Kidney (tissue), 14 donors: ENCODE results near the gene USP25. TPM values are rescaled to one million over a fixed set of nuclear protein-coding genes. Genes with fewer than 3 reads are reported as not detected.

Source experiments
- DNase-seq, 5 donors: peaks; one replicate each; pipeline ENCODE4 v3.0.0-alpha.2; 2013 to 2020
- FAIRE-seq: peaks from 2 replicates; lab custom pipeline; 2012; peaks lifted over from hg19 to GRCh38; lab: Jason Lieb, UNC
- H3K27ac ChIP-seq, 2 donors: one replicate each; pipeline ENCODE4 v1.7.0; 2013; ENCODE audit warnings: low read depth in 2 of 2, low read length in 2 of 2, inconsistent platforms in 1 of 2
- H3K27me3 ChIP-seq: one replicate; pipeline ENCODE4 v1.7.1; 2013; ENCODE audit warnings: low read length, inconsistent platforms; ENCODE audit not compliant: control insufficient read depth, insufficient read depth
- H3K36me3 ChIP-seq, 3 donors: one replicate each; pipeline versions ENCODE4 v1.7.0 to v1.7.1; 2013; ENCODE audit warnings: low read length in 3 of 3, control low read depth in 1 of 3, inconsistent platforms in 1 of 3; ENCODE audit not compliant: insufficient read depth in 3 of 3, control insufficient read depth in 2 of 3
- H3K4me1 ChIP-seq, 3 donors: one replicate each; pipeline versions ENCODE4 v1.7.0 to v1.7.1; 2013; ENCODE audit warnings: low read length in 3 of 3, inconsistent platforms in 1 of 3, low read depth in 1 of 3; ENCODE audit not compliant: control insufficient read depth in 2 of 3, insufficient read depth in 2 of 3
- H3K4me3 ChIP-seq, 3 donors: one replicate each; pipeline versions ENCODE4 v1.7.0 to v1.8.1; 2013; ENCODE audit warnings: low read length in 3 of 3, control low read depth in 1 of 3, inconsistent platforms in 1 of 3
- H3K9ac ChIP-seq, 3 donors: one replicate each; pipeline versions ENCODE4 v1.7.0 to v1.7.1; 2013; ENCODE audit warnings: low read length in 3 of 3, control low read depth in 1 of 3, inconsistent platforms in 1 of 3
- H3K9me3 ChIP-seq, 3 donors: one replicate each; pipeline versions ENCODE4 v1.7.0 to v1.7.1; 2013; ENCODE audit warnings: low read length in 3 of 3, control low read depth in 1 of 3, inconsistent platforms in 1 of 3; ENCODE audit not compliant: control insufficient read depth in 2 of 3, insufficient read depth in 1 of 3
- CTCF ChIP-seq: IDR thresholded peaks from 3 replicates; pipeline ENCODE4 v1.5.1; 2012; ENCODE audit warnings: mild to moderate bottlenecking, moderate library complexity, borderline replicate concordance; ENCODE audit not compliant: insufficient read depth; ENCODE audit errors: extremely low read depth
- intact Hi-C: fragments of 100-400 bp; cut with DNase I; formaldehyde crosslinking; loops from one replicate; pipeline ENCODE4 v1.11.1; 2022
- polyA plus RNA-seq: library from polyadenylated mRNA; stranded (reverse); fragments of 350-450 nt; fragmentation: Illumina TruSeq; extraction: RNeasy Lipid Tissue Mini Kit (QIAGEN cat#74804); gene quantifications from one replicate; pipeline ENCODE4 v1.2.3, GENCODE V29; 2014; ENCODE audit warnings: low read depth, low replicate concordance; ENCODE audit not compliant: insufficient read depth
- total RNA-seq: library from RNA; stranded (reverse); fragmentation: NEBNext Ultra II Directional; extraction: Animal tissue kit (Norgen Biotek cat#: 25700); gene quantifications from one replicate; pipeline ENCODE4 v1.2.1, GENCODE V29; 2021
- donor health status: control.
- donor health status: control.
- donor health status: control.
- donor health status: control.
- donor health status: control.
- donor health status: DM: yes; HTN: yes; CAD: no.
- donor health status: Normal renal cell carcinoma (clear cell type).

Gene USP25
- total and polyA plus RNA-seq, 2 donors from 2014 or later: 14.0 to 51.6 TPM

GRCh38 chr21:15706696-15707095 lies 23.1 kb upstream of the USP25 start:
- FAIRE-seq: no peak
- DNase-seq: no peak
- no peak for TF ChIP-seq CTCF

GRCh38 chr21:15713412-15713811 lies 16.4 kb upstream of the USP25 start:
- DNase-seq (no peak), FAIRE-seq (no peak)

More at GRCh38 chr21:15706696-15707095, 23.1 kb upstream of the USP25 start:
- Histone ChIP-seq H3K27ac (no peak overlapping the region), H3K4me3 (no peak overlapping the region), H3K9me3 (no peaks in the 10 kb centered on the region), H3K4me1 (no peaks in the 10 kb centered on the region), H3K27me3 (no peaks in the 10 kb centered on the region), H3K9ac (no peak overlapping the region), H3K36me3 (no peaks in the 10 kb centered on the region)
- intact Hi-C loops: no loop called here

GRCh38 chr21:15718711-15719110 lies 11.1 kb upstream of the USP25 start:
- no peak for FAIRE-seq
- Histone ChIP-seq H3K4me3 (no peak overlapping the region), H3K4me1 (no peaks in the 10 kb centered on the region), H3K36me3 (no peaks in the 10 kb centered on the region), H3K27me3 (no peaks in the 10 kb centered on the region), H3K9me3 (peaks cover 0 to 14% (median 0%) of the 10 kb centered on the region in 3 donors), H3K27ac (no peak overlapping the region), H3K9ac (no peak overlapping the region)
- intact Hi-C loops: no loop called here
- TF ChIP-seq CTCF: no peak
- no peak for DNase-seq

More at GRCh38 chr21:15713412-15713811, 16.4 kb upstream of the USP25 start:
- no peak overlapping the region for H3K9ac ChIP-seq
- H3K4me3 ChIP-seq: no peak overlapping the region
- H3K27ac ChIP-seq: no peak overlapping the region
- no peaks in the 10 kb centered on the region for H3K36me3 ChIP-seq
- H3K4me1 ChIP-seq: no peaks in the 10 kb centered on the region
- TF ChIP-seq CTCF: no peak
- H3K9me3 ChIP-seq: peaks cover 0 to 3% (median 0%) of the 10 kb centered on the region in 3 donors
- H3K27me3 ChIP-seq: no peaks in the 10 kb centered on the region
- intact Hi-C loops: no loop called here

GRCh38 chr21:15719976-15720375 lies 9.8 kb upstream of the USP25 start:
- H3K4me3 ChIP-seq: no peak overlapping the region
- H3K9ac ChIP-seq: no peak overlapping the region
- intact Hi-C loops: no loop called here
- FAIRE-seq (no peak), DNase-seq (no peak)
- peaks cover 0 to 14% (median 0%) of the 10 kb centered on the region in 3 donors for H3K9me3 ChIP-seq
- no peaks in the 10 kb centered on the region for H3K27me3 ChIP-seq
- H3K27ac ChIP-seq: no peak overlapping the region
- no peak for TF ChIP-seq CTCF
- no peaks in the 10 kb centered on the region for H3K36me3 ChIP-seq
- no peaks in the 10 kb centered on the region for H3K4me1 ChIP-seq
